ENCODE measurements around the gene APBB1IP. TPM values are rescaled to one million over a fixed set of nuclear protein-coding genes. Genes with fewer than 3 reads are reported as not detected.
"Not testable (repeated sequence)": the region's sequence is repeated elsewhere in the genome, so short reads cannot be mapped to it uniquely, and the experiment has no call there.

The APBB1IP gene
- total and polyA plus RNA-seq, 2 donors (not counting 1 experiment from before 2014, with no cell fraction given), result 60.1 to 97.0 TPM

DNA sequence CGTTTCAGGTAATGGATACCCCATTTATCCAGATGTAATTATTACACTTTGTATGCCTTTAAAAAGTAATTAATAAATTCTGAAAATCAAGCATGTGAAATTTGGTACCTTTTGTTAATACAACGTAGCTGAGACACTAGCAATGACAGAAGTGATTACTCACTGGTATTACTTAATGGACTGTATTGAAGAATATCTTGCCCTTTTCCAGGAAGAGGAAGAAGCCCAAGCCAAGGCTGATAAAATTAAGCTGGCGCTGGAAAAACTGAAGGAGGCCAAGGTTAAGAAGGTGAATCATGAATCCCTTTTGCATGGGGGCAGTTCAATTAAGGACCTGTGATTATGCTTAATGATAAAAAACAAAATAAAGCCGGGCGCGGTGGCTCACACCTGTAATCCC lies 64.8 kb downstream of the APBB1IP start:
- Histone ChIP-seq H3K36me3 (replicated peaks in 1 of 2; ENCODE audit: control extremely low read depth in 1 of 2, control insufficient read depth in 1 of 2, extremely low read depth in 1 of 2, insufficient read depth in 2 of 2, low read length in 1 of 2) (peaks cover 8 to 87% of the 10 kb centered on the region in 2 experiments), H3K4me2 (replicated peaks; ENCODE audit: low read depth, low read length, poor library complexity, severe bottlenecking) (no peak overlapping the region), H2AFZ (ENCODE audit: insufficient read depth, low read depth, low read length, poor library complexity, severe bottlenecking) (no peak overlapping the region), H3K4me3 (ENCODE audit: control extremely low read depth in 1 of 5, extremely low read depth in 1 of 5, insufficient read depth in 1 of 5, low read depth in 2 of 5, low read length in 4 of 5) (no peak overlapping the region), H3K9ac (ENCODE audit: low read length) (no peak overlapping the region), H3K9me3 (ENCODE audit: control extremely low read depth in 1 of 3, control insufficient read depth in 2 of 3, insufficient read depth in 1 of 3, low read length in 2 of 3) (no peaks in the 10 kb centered on the region), H3K4me1 (ENCODE audit: control insufficient read depth in 2 of 2, insufficient read depth in 2 of 2, low read length in 2 of 2) (no peaks in the 10 kb centered on the region), H3K27me3 (replicated peaks in 1 of 4; ENCODE audit: control extremely low read depth in 1 of 4, control insufficient read depth in 3 of 4, insufficient read depth in 4 of 4, low read length in 3 of 4) (no peaks in the 10 kb centered on the region), H3K79me2 (ENCODE audit: control insufficient read depth, insufficient read depth, low read length) (peaks cover 24% of the 10 kb centered on the region), H4K20me1 (ENCODE audit: control insufficient read depth, insufficient read depth, low read length, poor library complexity, severe bottlenecking) (peaks cover 11% of the 10 kb centered on the region), H3K27ac (ENCODE audit: low read length in 2 of 2) (no peak overlapping the region)
- Mint-ChIP-seq H3K27ac (no peak overlapping the region), H3K9me3 (ENCODE audit: insufficient read depth) (no peaks in the 10 kb centered on the region), H3K4me1 (peaks cover 20% of the 10 kb centered on the region), H3K27me3 (no peaks in the 10 kb centered on the region), H3K4me3 (no peak overlapping the region)
- ChIA-PET CTCF (interaction anchor here (0.8 to 2.8 kb wide), 9 partner anchors 17 to 168 kb away, joined by 3 to 33 read pairs (median 7); partner anchors contain the start of gene APBB1IP), POLR2A (no interaction called here)
- TF ChIP-seq, protein P1, sequence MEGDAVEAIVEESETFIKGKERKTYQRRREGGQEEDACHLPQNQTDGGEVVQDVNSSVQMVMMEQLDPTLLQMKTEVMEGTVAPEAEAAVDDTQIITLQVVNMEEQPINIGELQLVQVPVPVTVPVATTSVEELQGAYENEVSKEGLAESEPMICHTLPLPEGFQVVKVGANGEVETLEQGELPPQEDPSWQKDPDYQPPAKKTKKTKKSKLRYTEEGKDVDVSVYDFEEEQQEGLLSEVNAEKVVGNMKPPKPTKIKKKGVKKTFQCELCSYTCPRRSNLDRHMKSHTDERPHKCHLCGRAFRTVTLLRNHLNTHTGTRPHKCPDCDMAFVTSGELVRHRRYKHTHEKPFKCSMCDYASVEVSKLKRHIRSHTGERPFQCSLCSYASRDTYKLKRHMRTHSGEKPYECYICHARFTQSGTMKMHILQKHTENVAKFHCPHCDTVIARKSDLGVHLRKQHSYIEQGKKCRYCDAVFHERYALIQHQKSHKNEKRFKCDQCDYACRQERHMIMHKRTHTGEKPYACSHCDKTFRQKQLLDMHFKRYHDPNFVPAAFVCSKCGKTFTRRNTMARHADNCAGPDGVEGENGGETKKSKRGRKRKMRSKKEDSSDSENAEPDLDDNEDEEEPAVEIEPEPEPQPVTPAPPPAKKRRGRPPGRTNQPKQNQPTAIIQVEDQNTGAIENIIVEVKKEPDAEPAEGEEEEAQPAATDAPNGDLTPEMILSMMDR (IDR thresholded peaks at IDR 0.05), result no peak
- TF ChIP-seq EZH2 (IDR thresholded peaks at IDR 0.05; ENCODE audit: borderline replicate concordance, insufficient read depth, low read depth, low read length, poor library complexity, severe bottlenecking), result no peak
- 100% methylated on average over 5 of the region's 6 CpGs for WGBS (ENCODE audit: insufficient coverage)
- ATAC-seq (ENCODE audit: low read depth) (no peak), DNase-seq (no peak)
- intact Hi-C loops (cut with micrococcal nuclease), result no loop called here

DNA sequence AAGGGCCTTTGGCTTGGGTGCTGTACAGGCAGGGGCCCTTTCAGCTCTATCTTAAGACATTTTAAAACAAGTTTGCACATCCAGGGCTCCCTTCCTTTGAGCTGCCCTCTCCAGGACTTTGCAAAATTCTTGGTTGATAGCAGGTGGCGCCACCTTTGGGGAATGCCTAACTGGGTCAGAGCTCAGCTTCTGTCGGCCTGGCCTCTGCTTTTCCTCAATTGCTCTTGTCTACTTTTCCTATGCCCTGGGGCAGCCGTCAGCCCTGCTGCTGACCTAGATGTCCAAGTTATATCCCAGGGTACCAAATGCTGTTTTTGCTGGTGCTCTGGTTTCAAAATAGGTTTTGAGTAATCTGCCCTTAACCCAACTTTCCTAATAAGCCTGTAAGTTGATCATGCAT lies 65.8 kb downstream of the APBB1IP start:
- intact Hi-C loops (cut with micrococcal nuclease), result loop anchor here (1.0 kb wide), 1 partner anchor 169 kb away; no protein-coding TSS in a partner anchor
- Histone ChIP-seq H3K27ac (ENCODE audit: low read length in 2 of 2) (peak overlapping the region in 1 of 2 donors; percentile 15), H3K4me2 (replicated peaks; ENCODE audit: low read depth, low read length, poor library complexity, severe bottlenecking) (no peak overlapping the region), H3K4me1 (ENCODE audit: control insufficient read depth in 2 of 2, insufficient read depth in 2 of 2, low read length in 2 of 2) (no peaks in the 10 kb centered on the region), H3K4me3 (ENCODE audit: control extremely low read depth in 1 of 5, extremely low read depth in 1 of 5, insufficient read depth in 1 of 5, low read depth in 2 of 5, low read length in 4 of 5) (no peak overlapping the region), H3K9me3 (ENCODE audit: control extremely low read depth in 1 of 3, control insufficient read depth in 2 of 3, insufficient read depth in 1 of 3, low read length in 2 of 3) (no peaks in the 10 kb centered on the region), H3K27me3 (replicated peaks in 1 of 4; ENCODE audit: control extremely low read depth in 1 of 4, control insufficient read depth in 3 of 4, insufficient read depth in 4 of 4, low read length in 3 of 4) (no peaks in the 10 kb centered on the region), H3K9ac (ENCODE audit: low read length) (no peak overlapping the region), H3K36me3 (replicated peaks in 1 of 2; ENCODE audit: control extremely low read depth in 1 of 2, control insufficient read depth in 1 of 2, extremely low read depth in 1 of 2, insufficient read depth in 2 of 2, low read length in 1 of 2) (peaks cover 8 to 81% of the 10 kb centered on the region in 2 experiments), H2AFZ (ENCODE audit: insufficient read depth, low read depth, low read length, poor library complexity, severe bottlenecking) (no peak overlapping the region), H3K79me2 (ENCODE audit: control insufficient read depth, insufficient read depth, low read length) (peaks cover 20% of the 10 kb centered on the region), H4K20me1 (ENCODE audit: control insufficient read depth, insufficient read depth, low read length, poor library complexity, severe bottlenecking) (peaks cover 11% of the 10 kb centered on the region)
- 76% methylated on average over 2 of the region's 3 CpGs for WGBS (ENCODE audit: insufficient coverage)
- DNase-seq (peak; percentile 23), ATAC-seq (ENCODE audit: low read depth) (no peak)
- CTCF ChIA-PET, result interaction anchor here (0.7 to 2.8 kb wide), 13 partner anchors 11 to 169 kb away, joined by 3 to 33 read pairs (median 5); partner anchors contain the start of gene APBB1IP
- POLR2A ChIA-PET, result no interaction called here
- Mint-ChIP-seq H3K27me3 (no peaks in the 10 kb centered on the region), H3K27ac (peak overlapping the region; percentile 21), H3K9me3 (ENCODE audit: insufficient read depth) (no peaks in the 10 kb centered on the region), H3K4me1 (peaks cover 20% of the 10 kb centered on the region), H3K4me3 (no peak overlapping the region)
- TF ChIP-seq, protein P1 (IDR thresholded peaks at IDR 0.05), result peak; percentile 26
- no peak for TF ChIP-seq EZH2 (IDR thresholded peaks at IDR 0.05; ENCODE audit: borderline replicate concordance, insufficient read depth, low read depth, low read length, poor library complexity, severe bottlenecking)

DNA sequence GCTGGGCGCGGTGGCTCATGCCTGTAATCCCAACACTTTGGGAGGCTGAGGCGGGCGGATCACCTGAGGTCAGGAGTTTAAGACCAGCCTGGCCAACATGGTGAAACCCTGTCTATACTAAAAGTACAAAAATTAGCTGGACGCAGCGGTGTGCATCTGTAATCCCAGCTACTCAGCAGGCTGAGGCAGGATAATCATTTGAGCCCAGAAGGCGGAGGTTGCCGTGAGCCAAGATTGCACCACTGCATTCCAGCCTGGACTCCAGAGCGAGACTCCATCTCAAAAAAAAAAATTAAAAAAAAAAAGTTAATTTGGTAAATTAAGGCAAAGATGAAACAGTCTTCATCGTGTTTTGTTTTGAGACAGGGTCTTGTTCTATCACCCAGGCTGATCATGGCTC lies 66.3 kb downstream of the APBB1IP start:
- ATAC-seq (ENCODE audit: low read depth); POLR2A ChIA-PET; H3K4me1 ChIP-seq (ENCODE audit: control insufficient read depth in 2 of 2, insufficient read depth in 2 of 2, low read length in 2 of 2); H3K27ac ChIP-seq (ENCODE audit: low read length in 2 of 2); H3K27me3 Mint-ChIP-seq; H3K9me3 ChIP-seq (ENCODE audit: control extremely low read depth in 1 of 3, control insufficient read depth in 2 of 3, insufficient read depth in 1 of 3, low read length in 2 of 3); H3K27me3 ChIP-seq (replicated peaks in 1 of 4; ENCODE audit: control extremely low read depth in 1 of 4, control insufficient read depth in 3 of 4, insufficient read depth in 4 of 4, low read length in 3 of 4); H3K4me3 Mint-ChIP-seq; H3K9ac ChIP-seq (ENCODE audit: low read length); H4K20me1 ChIP-seq (ENCODE audit: control insufficient read depth, insufficient read depth, low read length, poor library complexity, severe bottlenecking); H3K27ac Mint-ChIP-seq; H2AFZ ChIP-seq (ENCODE audit: insufficient read depth, low read depth, low read length, poor library complexity, severe bottlenecking); DNase-seq; H3K4me2 ChIP-seq (replicated peaks; ENCODE audit: low read depth, low read length, poor library complexity, severe bottlenecking); H3K9me3 Mint-ChIP-seq (ENCODE audit: insufficient read depth); H3K4me3 ChIP-seq (ENCODE audit: control extremely low read depth in 1 of 5, extremely low read depth in 1 of 5, insufficient read depth in 1 of 5, low read depth in 2 of 5, low read length in 4 of 5): not testable (repeated sequence)
- CTCF ChIA-PET, result interaction anchor here (0.7 to 2.8 kb wide), 8 partner anchors 20 to 170 kb away, joined by 3 to 33 read pairs (median 6); partner anchors contain the start of gene APBB1IP
- peaks cover 18% of the 10 kb centered on the region for H3K79me2 ChIP-seq (ENCODE audit: control insufficient read depth, insufficient read depth, low read length)
- peaks cover 5 to 81% of the 10 kb centered on the region in 2 experiments for H3K36me3 ChIP-seq (replicated peaks in 1 of 2; ENCODE audit: control extremely low read depth in 1 of 2, control insufficient read depth in 1 of 2, extremely low read depth in 1 of 2, insufficient read depth in 2 of 2, low read length in 1 of 2)
- peaks cover 20% of the 10 kb centered on the region for H3K4me1 Mint-ChIP-seq
- intact Hi-C loops (cut with micrococcal nuclease), result loop anchor here (1.0 kb wide), 1 partner anchor 169 kb away; no protein-coding TSS in a partner anchor
- 94% methylated on average over 6 of the region's 10 CpGs for WGBS (ENCODE audit: insufficient coverage)

Data from B cell (primary cell).